A673 (cell line): ENCODE measurements around the gene ITSN1. TPM values are rescaled to one million over a fixed set of nuclear protein-coding genes. Genes with fewer than 3 reads are reported as not detected.

Source experiments
- BruUV-seq: library from RNA; stranded (reverse); fragments of 400-500 nt; replicated peaks from 2 replicates; lab custom pipeline; 2021; lab: Mats Ljungman, UMichigan
- CTCF ChIA-PET: fragments of 300-600 bp; sonication (Branson Sonifier 250); formaldehyde crosslinking; loops from one replicate; lab custom pipeline; 2022; ENCODE audit warnings: antibody characterized with exemption; lab: Charles Lee
- POLR2A ChIA-PET: fragments of 300-600 bp; sonication (Branson Sonifier 250); formaldehyde crosslinking; loops from one replicate; lab custom pipeline; 2022; ENCODE audit warnings: antibody characterized with exemption; ENCODE audit not compliant: low non-redundant PET; lab: Charles Lee
- DNase-seq: peaks from one replicate; pipeline ENCODE4 v3.0.0-alpha.2; 2015; ENCODE audit warnings: low spot score
- H3K27ac ChIP-seq: fragments of 200-600 bp; sonication (generic); 2 replicates; pipeline ENCODE4 v1.5.1; 2016; ENCODE audit warnings: mixed run types, low read depth, mild to moderate bottlenecking, mixed read lengths, antibody characterized with exemption, low read length; ENCODE audit not compliant: poor library complexity, severe bottlenecking
- H3K27me3 ChIP-seq: fragments of 200-600 bp; sonication (generic); replicated peaks from 2 replicates; pipeline ENCODE4 v1.6.1; 2017; ENCODE audit warnings: mixed run types, low read depth, mild to moderate bottlenecking, mixed read lengths, antibody characterized with exemption, low read length; ENCODE audit not compliant: insufficient read depth, poor library complexity
- H3K36me3 ChIP-seq: fragments of 200-600 bp; sonication (generic); 2 replicates; pipeline ENCODE4 v1.6.1; 2016; ENCODE audit warnings: mixed run types, mild to moderate bottlenecking, mixed read lengths, antibody characterized with exemption, low read length; ENCODE audit not compliant: insufficient read depth, poor library complexity, severe bottlenecking
- H3K4me1 ChIP-seq: fragments of 200-600 bp; sonication (generic); 2 replicates; pipeline ENCODE4 v1.6.1; 2017; ENCODE audit warnings: mixed run types, mild to moderate bottlenecking, mixed read lengths, antibody characterized with exemption, low read length; ENCODE audit not compliant: insufficient read depth, poor library complexity, severe bottlenecking
- H3K4me3 ChIP-seq: fragments of 200-600 bp; sonication (generic); 2 replicates; pipeline ENCODE4 v1.5.1; 2016; ENCODE audit warnings: low read depth, mixed run types, mild to moderate bottlenecking, mixed read lengths, low read length; ENCODE audit not compliant: poor library complexity, severe bottlenecking
- H3K9me3 ChIP-seq: fragments of 200-600 bp; sonication (generic); 2 replicates; pipeline ENCODE4 v1.6.1; 2016; ENCODE audit warnings: mixed run types, low read depth, mild to moderate bottlenecking, mixed read lengths, antibody characterized with exemption, low read length; ENCODE audit not compliant: poor library complexity, severe bottlenecking
- EZH2 ChIP-seq: fragments of 200-600 bp; sonication (generic); IDR thresholded peaks from 2 replicates; pipeline ENCODE4 v1.6.1; 2017; ENCODE audit warnings: borderline replicate concordance, low read depth, mild to moderate bottlenecking, mixed read lengths, antibody characterized with exemption, low read length; ENCODE audit not compliant: poor library complexity, severe bottlenecking
- intact Hi-C: fragments of 100-400 bp; cut with micrococcal nuclease; formaldehyde crosslinking; loops from one replicate; pipeline ENCODE4 v1.10.0; 2022; ENCODE audit not compliant: unreplicated experiment
- total RNA-seq: library from RNA; stranded (reverse); gene quantifications from 2 replicates; pipeline ENCODE4 v1.2.3, GENCODE V29; 2021
- TF ChIP-seq, protein P1 (sequence below): fragments of 300-800, 200-600 bp; sonication (generic); conservative IDR thresholded peaks from 2 replicates; pipeline ENCODE4 v1.5.1; 2017; ENCODE audit warnings: low read depth, mild to moderate bottlenecking, antibody characterized with exemption, low read length, moderate library complexity, mixed read lengths

ITSN1 gene
- total RNA-seq, 1 experiment from 2014 or later, result 54.2 TPM

DNA sequence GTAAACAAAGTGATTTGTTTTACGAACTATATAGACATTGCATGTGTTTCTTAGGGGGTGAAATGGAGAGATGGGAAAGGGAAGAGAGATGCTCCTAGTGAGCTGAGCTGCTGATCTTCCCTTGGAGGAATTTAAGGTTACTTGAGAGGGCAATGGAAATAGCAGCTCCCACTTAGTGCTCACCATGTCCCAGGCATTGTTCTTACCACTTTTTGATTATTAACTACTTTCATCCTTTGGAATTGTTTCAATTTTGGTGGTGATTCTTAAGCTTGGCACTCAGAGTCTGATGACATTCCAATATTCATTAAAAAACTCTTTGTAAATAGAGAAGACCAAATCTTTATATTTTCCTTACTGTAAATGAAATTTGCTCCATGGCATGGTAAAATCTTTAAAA lies 124.9 kb downstream of the ITSN1 start:
- Histone ChIP-seq H3K27ac (no peak overlapping the region), H3K4me1 (peaks cover 21% of the 10 kb centered on the region), H3K36me3 (peaks cover 12% of the 10 kb centered on the region), H3K27me3 (no peaks in the 10 kb centered on the region), H3K4me3 (no peak overlapping the region), H3K9me3 (no peaks in the 10 kb centered on the region)
- no TSS peak for BruUV-seq
- ChIA-PET POLR2A (interaction anchor here (0.6 kb wide), 1 partner anchor 85 kb away, joined by 7 read pairs; no protein-coding TSS in a partner anchor), CTCF (no interaction called here)
- TF ChIP-seq, protein P1, sequence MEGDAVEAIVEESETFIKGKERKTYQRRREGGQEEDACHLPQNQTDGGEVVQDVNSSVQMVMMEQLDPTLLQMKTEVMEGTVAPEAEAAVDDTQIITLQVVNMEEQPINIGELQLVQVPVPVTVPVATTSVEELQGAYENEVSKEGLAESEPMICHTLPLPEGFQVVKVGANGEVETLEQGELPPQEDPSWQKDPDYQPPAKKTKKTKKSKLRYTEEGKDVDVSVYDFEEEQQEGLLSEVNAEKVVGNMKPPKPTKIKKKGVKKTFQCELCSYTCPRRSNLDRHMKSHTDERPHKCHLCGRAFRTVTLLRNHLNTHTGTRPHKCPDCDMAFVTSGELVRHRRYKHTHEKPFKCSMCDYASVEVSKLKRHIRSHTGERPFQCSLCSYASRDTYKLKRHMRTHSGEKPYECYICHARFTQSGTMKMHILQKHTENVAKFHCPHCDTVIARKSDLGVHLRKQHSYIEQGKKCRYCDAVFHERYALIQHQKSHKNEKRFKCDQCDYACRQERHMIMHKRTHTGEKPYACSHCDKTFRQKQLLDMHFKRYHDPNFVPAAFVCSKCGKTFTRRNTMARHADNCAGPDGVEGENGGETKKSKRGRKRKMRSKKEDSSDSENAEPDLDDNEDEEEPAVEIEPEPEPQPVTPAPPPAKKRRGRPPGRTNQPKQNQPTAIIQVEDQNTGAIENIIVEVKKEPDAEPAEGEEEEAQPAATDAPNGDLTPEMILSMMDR, result no peak
- TF ChIP-seq EZH2, result no peak
- DNase-seq, result no peak
- intact Hi-C loops, result no loop called here

DNA sequence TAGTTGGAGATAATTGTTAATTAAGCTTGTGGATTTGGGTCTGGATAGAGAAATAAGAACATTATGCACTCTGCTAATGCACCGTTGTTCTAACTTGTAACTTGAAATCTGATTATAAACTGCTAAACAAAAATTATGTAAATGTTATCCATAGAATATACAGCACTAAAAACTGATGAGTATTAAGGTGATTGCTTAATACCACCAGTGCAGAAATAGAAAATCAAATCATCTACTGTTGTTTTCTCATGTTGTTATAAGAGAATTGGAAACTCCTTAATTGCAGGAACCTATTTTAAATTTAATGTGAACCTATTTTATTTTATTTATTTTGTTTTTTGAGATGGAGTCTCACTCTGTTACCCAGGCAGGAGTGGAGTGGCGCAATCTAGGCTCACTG lies 125.7 kb downstream of the ITSN1 start:
- no peak overlapping the region for H3K27ac ChIP-seq
- TF ChIP-seq, protein P1, result no peak
- no peak for TF ChIP-seq EZH2
- no peak for DNase-seq
- H3K36me3 ChIP-seq, result peaks cover 18% of the 10 kb centered on the region
- H3K9me3 ChIP-seq, result no peaks in the 10 kb centered on the region
- H3K4me1 ChIP-seq, result peaks cover 21% of the 10 kb centered on the region
- no peaks in the 10 kb centered on the region for H3K27me3 ChIP-seq
- H3K4me3 ChIP-seq, result no peak overlapping the region
- no TSS peak for BruUV-seq
- intact Hi-C loops, result no loop called here
- POLR2A ChIA-PET, result no interaction called here
- CTCF ChIA-PET, result no interaction called here

DNA sequence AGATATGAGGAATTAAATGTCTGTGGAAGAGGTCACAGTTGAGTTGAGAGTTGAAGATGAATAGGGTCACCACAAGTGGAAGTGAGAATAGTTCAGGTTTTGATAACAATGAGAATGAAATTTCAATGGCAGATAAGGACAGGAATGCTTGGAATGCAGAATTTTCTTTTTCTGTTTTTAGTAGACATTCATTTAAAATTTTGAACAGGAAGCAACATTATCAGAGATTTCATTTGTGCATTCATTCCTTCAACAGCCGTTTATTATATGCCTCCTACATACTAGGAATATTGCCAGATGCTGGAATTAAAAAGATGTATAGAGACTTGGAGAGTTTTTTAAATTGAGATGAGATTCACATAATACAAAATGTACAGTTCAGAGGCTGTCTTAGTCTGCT lies 126.8 kb downstream of the ITSN1 start:
- H3K9me3 ChIP-seq, result no peaks in the 10 kb centered on the region
- CTCF ChIA-PET, result no interaction called here
- no TSS peak for BruUV-seq
- peaks cover 21% of the 10 kb centered on the region for H3K4me1 ChIP-seq
- intact Hi-C loops, result no loop called here
- POLR2A ChIA-PET, result no interaction called here
- H3K27me3 ChIP-seq, result no peaks in the 10 kb centered on the region
- DNase-seq, result peak; percentile 59
- H3K36me3 ChIP-seq, result peaks cover 18% of the 10 kb centered on the region
- TF ChIP-seq, protein P1, result no peak
- no peak for TF ChIP-seq EZH2
- no peak overlapping the region for H3K4me3 ChIP-seq
- H3K27ac ChIP-seq, result peak overlapping the region; percentile 17
